NCI-H510A (cell line): ENCODE measurements around the gene PACRGL.

Experiments used
- DNase-seq: peaks from one replicate; lab custom pipeline; 2025; lab: John Stamatoyannopoulos, UW

PACRGL gene

GRCh38 chr4:20700007-20700761 is at the start of gene PACRGL:
Gene PACRGL (plus strand): TSS chr4:20700458. CDS start chr4:20704482, 4,024 bp downstream.
- DNase-seq, result peak; percentile 87

- no peak for DNase-seq
Observed at GRCh38 chr4:20652226-20652885, 47.9 kb upstream of the PACRGL start.

- DNase-seq, result no peak
Observed at GRCh38 chr4:20658456-20658855, 41.8 kb upstream of the PACRGL start.

- no peak for DNase-seq
Observed at GRCh38 chr4:20662851-20663250, 37.4 kb upstream of the PACRGL start.

- no peak for DNase-seq
Observed at GRCh38 chr4:20666012-20666860, 34.0 kb upstream of the PACRGL start.

- DNase-seq, result no peak
Observed at GRCh38 chr4:20672262-20672661, 28.0 kb upstream of the PACRGL start.

- DNase-seq, result no peak
Observed at GRCh38 chr4:20675786-20676185, 24.5 kb upstream of the PACRGL start.

GRCh38 chr4:20676501-20677197 is 23.6 kb upstream of the PACRGL start:
- no peak for DNase-seq

GRCh38 chr4:20678400-20678799 is 21.9 kb upstream of the PACRGL start:
- DNase-seq, result no peak

- DNase-seq, result no peak
Observed at GRCh38 chr4:20679951-20680350, 20.3 kb upstream of the PACRGL start.

- DNase-seq, result no peak
Observed at GRCh38 chr4:20680736-20681135, 19.5 kb upstream of the PACRGL start.

- no peak for DNase-seq
Observed at GRCh38 chr4:20681271-20681670, 19.0 kb upstream of the PACRGL start.

GRCh38 chr4:20682853-20683252 is 17.4 kb upstream of the PACRGL start:
- DNase-seq, result no peak

GRCh38 chr4:20683766-20684165 is 16.5 kb upstream of the PACRGL start:
- no peak for DNase-seq

- DNase-seq, result no peak
Observed at GRCh38 chr4:20684852-20685763, 15.2 kb upstream of the PACRGL start.

GRCh38 chr4:20687864-20688263 is 12.4 kb upstream of the PACRGL start:
- DNase-seq, result no peak

GRCh38 chr4:20696815-20697214 is 3.4 kb upstream of the PACRGL start:
- no peak for DNase-seq

- DNase-seq, result no peak
Observed at GRCh38 chr4:20698382-20698781, 1.9 kb upstream of the PACRGL start.

- DNase-seq, result no peak
Observed at GRCh38 chr4:20698820-20699219, 1.4 kb upstream of the PACRGL start.

GRCh38 chr4:20711335-20711734 is 11.1 kb downstream of the PACRGL start:
- DNase-seq, result no peak

GRCh38 chr4:20723019-20723418 is 22.8 kb downstream of the PACRGL start:
- no peak for DNase-seq
